Liver (tissue), 9 donors: ENCODE measurements around the gene DPH5. TPM values are rescaled to one million over a fixed set of nuclear protein-coding genes. Genes with fewer than 3 reads are reported as not detected.

Source experiments
- DNase-seq: peaks from one replicate; pipeline ENCODE4 v3.0.0-alpha.2; 2017; ENCODE audit warnings: low spot score
- H3K27ac ChIP-seq, 2 donors: one replicate each; pipeline ENCODE4 v1.7.0; 2013; ENCODE audit warnings: inconsistent platforms in 2 of 2, low read length in 2 of 2, control low read depth in 1 of 2, low read depth in 1 of 2, mild to moderate bottlenecking in 1 of 2
- H3K27me3 ChIP-seq, 4 donors: one replicate each; pipeline versions ENCODE4 v1.6.1 to v1.7.0; 2013; ENCODE audit warnings: low read length in 3 of 4, inconsistent platforms in 1 of 4, mild to moderate bottlenecking in 1 of 4, moderate library complexity in 1 of 4; ENCODE audit not compliant: control insufficient read depth in 4 of 4, insufficient read depth in 4 of 4
- H3K36me3 ChIP-seq, 4 donors: one replicate each; pipeline versions ENCODE4 v1.6.1 to v1.7.0; 2013; ENCODE audit warnings: low read length in 3 of 4, mild to moderate bottlenecking in 3 of 4, low read depth in 1 of 4, moderate library complexity in 1 of 4; ENCODE audit not compliant: control insufficient read depth in 4 of 4, insufficient read depth in 3 of 4
- H3K4me1 ChIP-seq, 4 donors: one replicate each; pipeline versions ENCODE4 v1.6.1 to v1.7.0; 2013; ENCODE audit warnings: low read length in 3 of 4, mild to moderate bottlenecking in 3 of 4, moderate library complexity in 1 of 4; ENCODE audit not compliant: control insufficient read depth in 4 of 4, insufficient read depth in 4 of 4
- H3K4me3 ChIP-seq, 3 donors: one replicate each; pipeline versions ENCODE4 v1.6.1 to v1.7.0; 2013; ENCODE audit warnings: low read length in 3 of 3, control low read depth in 1 of 3, low read depth in 1 of 3, mild to moderate bottlenecking in 1 of 3
- H3K9ac ChIP-seq, 2 donors: one replicate each; pipeline ENCODE4 v1.7.0; 2013; ENCODE audit warnings: low read length in 2 of 2, mild to moderate bottlenecking in 2 of 2, moderate library complexity in 2 of 2, control low read depth in 1 of 2, low read depth in 1 of 2
- H3K9me3 ChIP-seq, 4 donors: one replicate each; pipeline versions ENCODE4 v1.6.1 to v1.7.0; 2013; ENCODE audit warnings: low read length in 3 of 4; ENCODE audit not compliant: control insufficient read depth in 4 of 4
- ATF3 ChIP-seq: IDR thresholded peaks from 2 replicates; pipeline ENCODE4 v1.6.1; 2016; ENCODE audit warnings: antibody characterized with exemption
- CTCF ChIP-seq: fragments of 150-350 bp; IDR thresholded peaks from 2 replicates; pipeline ENCODE4 v1.5.1; 2017; ENCODE audit warnings: improper control_type of control experiment, low read depth, low read length; ENCODE audit not compliant: missing input control
- EGR1 ChIP-seq, 2 donors: IDR thresholded peaks; 2 replicates each; pipeline ENCODE4 v1.6.1; 2016 to 2018; ENCODE audit warnings: antibody characterized with exemption in 2 of 2, low read depth in 2 of 2
- FOXA1 ChIP-seq: IDR thresholded peaks from 2 replicates; pipeline ENCODE4 v1.6.1; 2016; ENCODE audit warnings: antibody characterized with exemption
- FOXA2 ChIP-seq: IDR thresholded peaks from 2 replicates; pipeline ENCODE4 v1.6.1; 2016; ENCODE audit warnings: antibody characterized with exemption
- HNF4G ChIP-seq: IDR thresholded peaks from 2 replicates; pipeline ENCODE4 v1.6.1; 2016; ENCODE audit warnings: antibody characterized with exemption
- REST ChIP-seq: IDR thresholded peaks from 2 replicates; pipeline ENCODE4 v1.6.1; 2016; ENCODE audit warnings: antibody characterized with exemption, mild to moderate bottlenecking
- SP1 ChIP-seq: IDR thresholded peaks from 2 replicates; pipeline ENCODE4 v1.6.1; 2018; ENCODE audit warnings: antibody characterized with exemption, mild to moderate bottlenecking
- TAF1 ChIP-seq: conservative IDR thresholded peaks from 2 replicates; pipeline ENCODE4 v1.6.1; 2016; ENCODE audit warnings: antibody characterized with exemption, mild to moderate bottlenecking
- YY1 ChIP-seq: IDR thresholded peaks from 2 replicates; pipeline ENCODE4 v1.6.1; 2016; ENCODE audit warnings: antibody characterized with exemption, mild to moderate bottlenecking
- ZBTB33 ChIP-seq: IDR thresholded peaks from 2 replicates; pipeline ENCODE4 v1.6.1; 2016; ENCODE audit warnings: antibody characterized with exemption
- WGBS: extraction: QIAGEN DNeasy Blood & Tissue Kit; methylation state at CpG from one replicate; pipeline ENCODE4 v1.1.7; 2013; 5-methylcytosine and 5-hydroxymethylcytosine counted together
- polyA plus RNA-seq, 2 donors: library from polyadenylated mRNA; stranded (reverse) in 1 of 2; unstranded in 1 of 2; fragments of 200-250 nt in 1 of 2; fragments of >200 nt in 1 of 2; fragmentation: Nextera tagmentation in 1 of 2; extraction: Ambion mirVana in 1 of 2; gene quantifications; one replicate each; pipeline versions ENCODE4 v1.2.1 to v1.2.3, GENCODE V29; 2013 to 2015
- total RNA-seq, 2 donors: library from RNA; depleted of rRNA; stranded (reverse); fragments of >200 nt; gene quantifications; one replicate each; pipeline ENCODE4 v1.2.3, GENCODE V29; 2014
- donor health status: healthy.
- donor health status: healthy.
- donor health status: healthy.
- donor health status: healthy.
- donor health status: healthy.

Gene DPH5
- total and polyA plus RNA-seq, 4 donors = 12.9 to 16.3 (median 14.8) TPM

- H3K27ac ChIP-seq = no peak overlapping the region
- TF ChIP-seq EGR1 (IDR thresholded peaks at IDR 0.05; ENCODE audit: low read depth in 2 of 2) = no peak
- no peak for TF ChIP-seq REST
- TF ChIP-seq ATF3 = no peak
- no peak for TF ChIP-seq FOXA2
- TF ChIP-seq TAF1 = no peak
Measured at GRCh38 chr1:101039245-101039644, 13.7 kb upstream of the DPH5 start.

GRCh38 chr1:101037316-101037715, 11.7 kb upstream of the DPH5 start:
- Histone ChIP-seq H3K9ac (no peak overlapping the region), H3K27me3 (no peaks in the 10 kb centered on the region), H3K36me3 (peaks cover 0 to 2% (median 0%) of the 10 kb centered on the region in 4 donors), H3K4me3 (no peak overlapping the region), H3K9me3 (no peaks in the 10 kb centered on the region), H3K4me1 (peaks cover 0 to 2% (median 0%) of the 10 kb centered on the region in 4 donors), H3K27ac (no peak overlapping the region)
- no peak for DNase-seq
- TF ChIP-seq ZBTB33 = no peak
- TF ChIP-seq FOXA1 = no peak
- no peak for TF ChIP-seq YY1
- no peak for TF ChIP-seq SP1
- no peak for TF ChIP-seq FOXA2
- no peak for TF ChIP-seq HNF4G
- TF ChIP-seq CTCF = no peak
- TF ChIP-seq REST = no peak
- WGBS = 90% methylated on average over 3 of the region's 3 CpGs

More at GRCh38 chr1:101039245-101039644, 13.7 kb upstream of the DPH5 start:
- Histone ChIP-seq H3K27me3 (no peaks in the 10 kb centered on the region), H3K9me3 (no peaks in the 10 kb centered on the region), H3K36me3 (peaks cover 0 to 2% (median 0%) of the 10 kb centered on the region in 4 donors), H3K4me3 (no peak overlapping the region), H3K9ac (no peak overlapping the region), H3K4me1 (peaks cover 0 to 2% (median 0%) of the 10 kb centered on the region in 4 donors)
- WGBS = 99% methylated on average over 1 of the region's 1 CpG
- no peak for DNase-seq
